HG02588 (cell line): ENCODE results near the gene ADGRD1.

Source experiments
- ATAC-seq: cut with Tn5 transposase; IDR thresholded peaks from one replicate; pipeline ENCODE4 v1.9.1; 2021; ENCODE audit warnings: mild to moderate bottlenecking, moderate library complexity; ENCODE audit not compliant: unreplicated experiment

ADGRD1 gene

DNA sequence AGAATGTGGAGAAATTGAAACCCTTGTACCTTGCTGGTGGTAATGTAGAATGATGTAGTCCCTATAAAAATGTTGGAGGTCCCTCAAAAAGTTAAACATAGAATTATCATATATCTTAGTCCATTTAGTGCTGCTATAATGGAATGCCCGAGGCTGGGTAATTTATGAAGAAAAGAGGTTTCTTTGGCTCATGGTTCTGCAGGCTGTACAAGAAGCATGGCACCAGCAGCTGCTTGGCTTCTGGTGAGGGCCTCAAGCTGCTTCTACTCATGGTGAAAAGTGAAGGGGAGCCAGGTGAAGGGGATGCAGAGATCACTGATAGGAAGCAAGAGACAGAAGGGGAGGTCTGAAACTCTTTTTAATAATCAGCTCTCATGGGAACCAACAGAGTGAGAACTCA is 233.9 kb downstream of the ADGRD1 start:
- ATAC-seq = no peak

- no peak for ATAC-seq
Measured at GRCh38 chr12:131188131-131189050, 234.7 kb downstream of the ADGRD1 start.

- ATAC-seq = no peak
Measured at GRCh38 chr12:131189781-131190180, 236.1 kb downstream of the ADGRD1 start.

- ATAC-seq = no peak
Measured at GRCh38 chr12:131190965-131191364, 237.3 kb downstream of the ADGRD1 start.
